Measurements from ENCODE around the gene ITLN2. TPM values are rescaled to one million over a fixed set of nuclear protein-coding genes. Genes with fewer than 3 reads are reported as not detected.

The ITLN2 gene
- total RNA-seq, 1 donor from 2014 or later = 0.35 TPM

DNA sequence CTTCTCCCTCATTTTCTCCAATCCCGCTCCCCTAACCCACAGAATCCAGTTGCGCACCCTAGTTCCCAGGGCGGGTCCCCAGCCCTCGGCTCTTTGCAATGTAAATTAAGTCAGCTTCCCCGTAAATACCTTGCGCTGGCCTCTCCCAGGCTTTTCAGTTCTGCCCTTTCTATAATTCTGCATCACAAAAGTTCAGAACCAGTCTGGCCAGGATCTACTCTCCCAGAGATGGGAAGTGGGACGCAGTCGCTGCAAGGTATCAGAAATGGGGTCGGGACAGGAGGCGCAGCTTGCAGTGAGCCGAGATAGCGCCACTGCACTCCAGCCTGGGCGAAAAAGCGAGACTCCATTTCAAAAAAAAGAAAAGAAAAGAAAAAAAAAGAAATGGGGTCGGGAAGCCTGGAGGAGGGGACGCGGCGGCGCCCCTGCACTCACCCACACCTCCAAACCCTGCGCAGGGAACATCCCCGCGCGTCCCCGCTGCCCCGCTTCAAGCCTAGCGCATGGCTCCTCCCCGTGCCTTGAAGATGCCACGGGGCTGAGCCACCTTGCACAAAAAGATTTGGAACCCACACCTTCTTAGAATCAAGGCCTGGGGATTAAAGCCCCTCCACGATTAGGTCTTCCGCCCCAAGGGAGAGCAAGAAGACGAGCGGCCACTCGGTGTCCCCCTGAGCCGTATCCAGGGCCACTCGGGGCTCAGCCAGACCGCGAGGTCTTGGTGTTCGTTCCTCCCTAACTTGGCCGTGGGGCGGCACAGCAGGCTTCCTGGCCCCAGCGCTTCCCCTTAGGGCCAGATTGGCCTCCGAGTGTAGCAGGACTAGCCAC lies 27.2 kb upstream of the ITLN2 start:
- DNase-seq (ENCODE audit: low read depth, low spot score) = no peak
- Mint-ChIP-seq H3K27ac (ENCODE audit: unreplicated experiment) (no peak overlapping the region), H3K4me3 (peak overlapping the region; percentile 78), H3K36me3 (ENCODE audit: low read depth) (no peaks in the 10 kb centered on the region), H3K4me1 (peaks cover 11% of the 10 kb centered on the region), H3K27me3 (ENCODE audit: low read depth) (peaks cover 55% of the 10 kb centered on the region), H3K9me3 (peaks cover 2% of the 10 kb centered on the region)
- TF ChIP-seq, protein P1, sequence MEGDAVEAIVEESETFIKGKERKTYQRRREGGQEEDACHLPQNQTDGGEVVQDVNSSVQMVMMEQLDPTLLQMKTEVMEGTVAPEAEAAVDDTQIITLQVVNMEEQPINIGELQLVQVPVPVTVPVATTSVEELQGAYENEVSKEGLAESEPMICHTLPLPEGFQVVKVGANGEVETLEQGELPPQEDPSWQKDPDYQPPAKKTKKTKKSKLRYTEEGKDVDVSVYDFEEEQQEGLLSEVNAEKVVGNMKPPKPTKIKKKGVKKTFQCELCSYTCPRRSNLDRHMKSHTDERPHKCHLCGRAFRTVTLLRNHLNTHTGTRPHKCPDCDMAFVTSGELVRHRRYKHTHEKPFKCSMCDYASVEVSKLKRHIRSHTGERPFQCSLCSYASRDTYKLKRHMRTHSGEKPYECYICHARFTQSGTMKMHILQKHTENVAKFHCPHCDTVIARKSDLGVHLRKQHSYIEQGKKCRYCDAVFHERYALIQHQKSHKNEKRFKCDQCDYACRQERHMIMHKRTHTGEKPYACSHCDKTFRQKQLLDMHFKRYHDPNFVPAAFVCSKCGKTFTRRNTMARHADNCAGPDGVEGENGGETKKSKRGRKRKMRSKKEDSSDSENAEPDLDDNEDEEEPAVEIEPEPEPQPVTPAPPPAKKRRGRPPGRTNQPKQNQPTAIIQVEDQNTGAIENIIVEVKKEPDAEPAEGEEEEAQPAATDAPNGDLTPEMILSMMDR (conservative IDR thresholded peaks at IDR 0.05) = no peak

DNA sequence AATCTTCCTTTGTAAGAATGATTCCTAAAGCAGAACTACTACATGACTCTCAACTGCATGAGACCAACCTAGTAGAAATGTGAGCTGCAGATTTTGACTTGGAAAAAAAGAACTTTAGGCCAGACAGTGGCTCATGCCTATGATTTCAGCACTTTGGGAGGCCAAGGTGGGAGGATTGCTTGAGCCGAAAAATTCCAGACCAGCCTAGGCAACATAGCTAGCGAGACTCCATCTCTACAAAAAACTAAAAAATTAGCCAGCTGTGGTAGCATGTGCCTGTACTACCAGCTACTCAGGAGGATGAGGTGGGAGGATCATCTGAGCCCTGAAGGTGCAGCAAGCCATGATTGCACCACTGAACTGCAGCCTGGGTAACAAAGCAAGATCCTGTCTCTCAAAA lies 24.7 kb upstream of the ITLN2 start:
- Mint-ChIP-seq H3K4me1 (peaks cover 11% of the 10 kb centered on the region), H3K36me3 (ENCODE audit: low read depth) (no peaks in the 10 kb centered on the region), H3K4me3 (no peak overlapping the region), H3K27ac (ENCODE audit: unreplicated experiment) (no peak overlapping the region), H3K27me3 (ENCODE audit: low read depth) (peaks cover 58% of the 10 kb centered on the region), H3K9me3 (peaks cover 2% of the 10 kb centered on the region)
- TF ChIP-seq, protein P1 (conservative IDR thresholded peaks at IDR 0.05) = no peak
- DNase-seq (ENCODE audit: low read depth, low spot score) = no peak

DNA sequence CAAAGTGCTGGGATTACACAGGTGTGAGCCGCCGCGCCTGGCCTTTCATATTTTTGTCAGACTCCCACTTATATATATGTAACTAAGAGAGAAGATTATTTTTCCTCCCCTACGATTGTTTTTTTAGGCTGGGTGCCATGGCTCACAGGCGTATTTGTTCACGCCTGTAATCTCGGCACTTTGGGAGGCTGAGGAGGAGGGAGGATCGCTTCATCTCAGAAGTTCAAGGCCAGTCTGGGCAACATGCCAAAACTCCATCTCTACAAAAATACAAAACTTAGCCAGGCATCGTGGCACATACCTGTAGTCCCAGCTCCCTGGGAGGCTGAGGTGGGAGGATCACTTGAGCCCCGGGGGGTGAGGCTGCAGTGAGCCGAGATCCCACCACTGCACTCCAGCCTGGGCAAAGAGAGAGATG lies 23.9 kb upstream of the ITLN2 start:
- DNase-seq (ENCODE audit: low read depth, low spot score) = no peak
- no peak overlapping the region for H3K27ac Mint-ChIP-seq (ENCODE audit: unreplicated experiment)
- H3K36me3 Mint-ChIP-seq (ENCODE audit: low read depth) = no peaks in the 10 kb centered on the region
- peaks cover 53% of the 10 kb centered on the region for H3K27me3 Mint-ChIP-seq (ENCODE audit: low read depth)
- TF ChIP-seq, protein P1 (conservative IDR thresholded peaks at IDR 0.05) = no peak
- no peak overlapping the region for H3K4me3 Mint-ChIP-seq
- H3K4me1 Mint-ChIP-seq = peaks cover 11% of the 10 kb centered on the region
- peaks cover 2% of the 10 kb centered on the region for H3K9me3 Mint-ChIP-seq

DNA sequence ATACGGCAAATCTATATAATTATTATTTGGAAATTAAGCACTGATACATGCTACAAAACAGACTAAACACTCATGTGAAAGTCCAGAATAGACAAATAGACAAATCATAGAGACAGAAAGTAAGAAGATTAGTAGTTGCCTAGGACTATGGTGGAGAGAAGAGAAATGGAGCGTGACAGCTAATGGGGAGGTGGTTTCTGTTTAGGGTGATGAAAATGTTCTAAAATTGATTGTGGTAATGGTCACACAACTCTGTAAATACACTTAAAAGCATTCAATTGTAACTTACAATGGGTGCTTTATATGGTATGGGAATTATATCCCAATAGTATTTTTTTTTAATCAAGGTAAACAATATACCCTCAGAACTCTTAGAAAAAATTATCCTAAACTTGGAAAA lies 20.4 kb upstream of the ITLN2 start:
- no peaks in the 10 kb centered on the region for H3K9me3 Mint-ChIP-seq
- no peak overlapping the region for H3K4me3 Mint-ChIP-seq
- TF ChIP-seq, protein P1 (conservative IDR thresholded peaks at IDR 0.05) = no peak
- no peak for DNase-seq (ENCODE audit: low read depth, low spot score)
- H3K36me3 Mint-ChIP-seq (ENCODE audit: low read depth) = no peaks in the 10 kb centered on the region
- peaks cover 23% of the 10 kb centered on the region for H3K27me3 Mint-ChIP-seq (ENCODE audit: low read depth)
- H3K4me1 Mint-ChIP-seq = peaks cover 17% of the 10 kb centered on the region
- H3K27ac Mint-ChIP-seq (ENCODE audit: unreplicated experiment) = no peak overlapping the region

DNA sequence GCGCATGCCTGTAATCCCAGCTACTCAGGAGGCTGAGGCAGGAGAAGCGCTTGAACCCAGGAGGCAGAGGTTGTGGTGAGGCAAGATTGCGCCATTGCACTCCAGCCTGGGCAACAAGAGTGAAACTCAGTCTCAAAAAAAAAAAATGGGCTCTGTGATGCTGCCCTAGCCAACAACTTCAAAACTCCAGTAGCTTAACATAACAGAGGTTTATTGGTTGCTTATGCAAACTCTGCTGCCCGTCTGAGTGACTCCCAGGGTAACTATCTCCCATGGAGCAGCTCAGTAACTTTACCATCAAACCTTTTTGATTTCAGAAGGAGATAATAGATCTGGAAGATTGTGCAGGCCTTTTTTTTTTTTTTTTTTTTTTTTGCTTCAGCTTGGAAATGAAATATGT lies 18.9 kb upstream of the ITLN2 start:
- no peak for DNase-seq (ENCODE audit: low read depth, low spot score)
- Mint-ChIP-seq H3K27me3 (ENCODE audit: low read depth) (peaks cover 13% of the 10 kb centered on the region), H3K9me3 (no peaks in the 10 kb centered on the region), H3K4me1 (peaks cover 17% of the 10 kb centered on the region), H3K4me3 (no peak overlapping the region), H3K36me3 (ENCODE audit: low read depth) (no peaks in the 10 kb centered on the region), H3K27ac (ENCODE audit: unreplicated experiment) (no peak overlapping the region)
- TF ChIP-seq, protein P1 (conservative IDR thresholded peaks at IDR 0.05) = no peak

All from neural crest cell (in vitro differentiated cells).